Ectodermal cell (in vitro differentiated cells): ENCODE data around the gene UBALD1.

Experiments
- H3K27ac ChIP-seq: 2 replicates; pipeline ENCODE4 v1.7.0; 2013; ENCODE audit warnings: mild to moderate bottlenecking, low read depth, low read length; ENCODE audit not compliant: insufficient read depth, poor library complexity, severe bottlenecking
- H3K27me3 ChIP-seq: 2 replicates; pipeline ENCODE4 v1.7.0; 2013; ENCODE audit warnings: mild to moderate bottlenecking, low read length; ENCODE audit not compliant: insufficient read depth, control insufficient read depth, poor library complexity, severe bottlenecking
- H3K36me3 ChIP-seq: one replicate; pipeline ENCODE4 v1.7.0; 2013; ENCODE audit warnings: low read length; ENCODE audit not compliant: control insufficient read depth, insufficient read depth
- H3K4me1 ChIP-seq: one replicate; pipeline ENCODE4 v1.7.0; 2013; ENCODE audit warnings: low read length; ENCODE audit not compliant: control insufficient read depth, insufficient read depth
- H3K4me3 ChIP-seq: 2 replicates; pipeline ENCODE4 v1.7.0; 2013; ENCODE audit warnings: low read depth, low read length, control low read depth; ENCODE audit not compliant: insufficient read depth
- H3K9me3 ChIP-seq: 2 replicates; pipeline ENCODE4 v1.7.0; 2013; ENCODE audit warnings: mild to moderate bottlenecking, low read length, moderate library complexity; ENCODE audit not compliant: control insufficient read depth
- WGBS, 2 experiments: methylation state at CpG; one replicate each; pipeline ENCODE4 v1.1.7; 2013; ENCODE audit warnings: missing lambda C conversion rate in 2 of 2; 5-methylcytosine and 5-hydroxymethylcytosine counted together

The UBALD1 gene

GRCh38 chr16:4593086-4593485 lies 21.6 kb downstream of the UBALD1 start:
- no peaks in the 10 kb centered on the region for H3K9me3 ChIP-seq
- H3K4me3 ChIP-seq: no peak overlapping the region
- 16 to 21% methylated on average over 16 of the region's 16 CpGs for WGBS, 2 experiments
- H3K27ac ChIP-seq: no peak overlapping the region
- peaks cover 7% of the 10 kb centered on the region for H3K4me1 ChIP-seq
- H3K36me3 ChIP-seq: no peaks in the 10 kb centered on the region
- no peaks in the 10 kb centered on the region for H3K27me3 ChIP-seq

- Histone ChIP-seq H3K27ac (no peak overlapping the region), H3K9me3 (no peaks in the 10 kb centered on the region), H3K4me1 (peaks cover 7% of the 10 kb centered on the region), H3K27me3 (no peaks in the 10 kb centered on the region), H3K36me3 (no peaks in the 10 kb centered on the region), H3K4me3 (no peak overlapping the region)
- WGBS, 2 experiments: 92% methylated on average over 17 of the region's 17 CpGs
These were observed 22.8 kb downstream of the UBALD1 start for GRCh38 chr16:4591706-4592470.

GRCh38 chr16:4591191-4591590 lies 23.5 kb downstream of the UBALD1 start:
- peaks cover 7% of the 10 kb centered on the region for H3K4me1 ChIP-seq
- no peak overlapping the region for H3K4me3 ChIP-seq
- H3K9me3 ChIP-seq: no peaks in the 10 kb centered on the region
- no peak overlapping the region for H3K27ac ChIP-seq
- WGBS, 2 experiments: 94 to 96% methylated on average over 5 to 6 of the region's 6 CpGs
- no peaks in the 10 kb centered on the region for H3K27me3 ChIP-seq
- no peaks in the 10 kb centered on the region for H3K36me3 ChIP-seq

GRCh38 chr16:4588961-4589360 lies 25.7 kb downstream of the UBALD1 start:
- Histone ChIP-seq H3K27me3 (no peaks in the 10 kb centered on the region), H3K4me3 (no peak overlapping the region), H3K9me3 (no peaks in the 10 kb centered on the region), H3K27ac (no peak overlapping the region), H3K4me1 (peaks cover 7% of the 10 kb centered on the region), H3K36me3 (no peaks in the 10 kb centered on the region)
- WGBS, 2 experiments: 94 to 97% methylated on average over 6 of the region's 6 CpGs

- Histone ChIP-seq H3K4me3 (no peak overlapping the region), H3K4me1 (peaks cover 7% of the 10 kb centered on the region), H3K27me3 (no peaks in the 10 kb centered on the region), H3K27ac (no peak overlapping the region), H3K36me3 (no peaks in the 10 kb centered on the region), H3K9me3 (no peaks in the 10 kb centered on the region)
- WGBS, 2 experiments: 86 to 88% methylated on average over 2 of the region's 2 CpGs
These were observed 26.3 kb downstream of the UBALD1 start for GRCh38 chr16:4588386-4588785.

GRCh38 chr16:4586291-4586690 lies 28.4 kb downstream of the UBALD1 start:
- H3K9me3 ChIP-seq: no peaks in the 10 kb centered on the region
- H3K27me3 ChIP-seq: no peaks in the 10 kb centered on the region
- H3K4me3 ChIP-seq: no peak overlapping the region
- 89 to 90% methylated on average over 7 of the region's 7 CpGs for WGBS, 2 experiments
- H3K36me3 ChIP-seq: no peaks in the 10 kb centered on the region
- no peaks in the 10 kb centered on the region for H3K4me1 ChIP-seq
- H3K27ac ChIP-seq: no peak overlapping the region

- Histone ChIP-seq H3K36me3 (no peaks in the 10 kb centered on the region), H3K9me3 (no peaks in the 10 kb centered on the region), H3K4me3 (no peak overlapping the region), H3K27me3 (no peaks in the 10 kb centered on the region), H3K27ac (no peak overlapping the region), H3K4me1 (no peaks in the 10 kb centered on the region)
- 94 to 96% methylated on average over 4 of the region's 4 CpGs for WGBS, 2 experiments
These were observed 30.8 kb downstream of the UBALD1 start for GRCh38 chr16:4583906-4584305.

GRCh38 chr16:4580250-4580649 lies 34.4 kb downstream of the UBALD1 start:
- H3K9me3 ChIP-seq: no peaks in the 10 kb centered on the region
- H3K36me3 ChIP-seq: no peaks in the 10 kb centered on the region
- H3K27ac ChIP-seq: no peak overlapping the region
- H3K4me1 ChIP-seq: no peaks in the 10 kb centered on the region
- H3K27me3 ChIP-seq: no peaks in the 10 kb centered on the region
- WGBS, 2 experiments: 92 to 96% methylated on average over 4 to 5 of the region's 6 CpGs
- no peak overlapping the region for H3K4me3 ChIP-seq

GRCh38 chr16:4578961-4579530 lies 35.6 kb downstream of the UBALD1 start:
- Histone ChIP-seq H3K9me3 (no peaks in the 10 kb centered on the region), H3K4me3 (no peak overlapping the region), H3K4me1 (no peaks in the 10 kb centered on the region), H3K27me3 (no peaks in the 10 kb centered on the region), H3K27ac (no peak overlapping the region), H3K36me3 (no peaks in the 10 kb centered on the region)
- WGBS, 2 experiments: 92 to 93% methylated on average over 13 of the region's 13 CpGs

- no peak overlapping the region for H3K4me3 ChIP-seq
- no peaks in the 10 kb centered on the region for H3K4me1 ChIP-seq
- no peaks in the 10 kb centered on the region for H3K36me3 ChIP-seq
- 95 to 97% methylated on average over 15 of the region's 15 CpGs for WGBS, 2 experiments
- no peaks in the 10 kb centered on the region for H3K27me3 ChIP-seq
- H3K9me3 ChIP-seq: no peaks in the 10 kb centered on the region
- no peak overlapping the region for H3K27ac ChIP-seq
These were observed 38.7 kb downstream of the UBALD1 start for GRCh38 chr16:4576008-4576407.
